Uterus (tissue), 4 donors: ENCODE results near the gene GGTA1. TPM values are rescaled to one million over a fixed set of nuclear protein-coding genes. Genes with fewer than 3 reads are reported as not detected.
A peak's percentile ranks its signal among the peaks of the same experiment; 100 is the strongest.

Experiments used
- DNase-seq, 2 donors: peaks; one replicate each; pipeline ENCODE4 v3.0.0-alpha.2; 2019 to 2020
- H3K27ac ChIP-seq, 2 donors: fragments of 200-600 bp; sonication (generic); 1 replicate in 1 of 2; 2 replicates in 1 of 2; pipeline ENCODE4 v1.5.1; 2016 to 2018
- H3K27me3 ChIP-seq, 2 donors: fragments of 200-600 bp; sonication (generic); one replicate each; pipeline ENCODE4 v1.5.1; 2018 to 2019; ENCODE audit warnings: control low read depth in 1 of 2
- H3K36me3 ChIP-seq, 2 donors: fragments of 200-600 bp; sonication (generic); one replicate each; pipeline ENCODE4 v1.5.1; 2019; ENCODE audit warnings: control low read depth in 1 of 2
- H3K4me1 ChIP-seq, 2 donors: fragments of 200-600 bp; sonication (generic); one replicate each; pipeline ENCODE4 v1.5.1; 2018 to 2019; ENCODE audit warnings: control low read depth in 1 of 2
- H3K4me3 ChIP-seq, 2 donors: fragments of 200-600 bp; sonication (generic); 1 replicate in 1 of 2; 2 replicates in 1 of 2; pipeline ENCODE4 v1.5.1; 2018 to 2019; ENCODE audit warnings: mild to moderate bottlenecking in 1 of 2
- H3K9me3 ChIP-seq, 2 donors: fragments of 200-600 bp; sonication (generic); one replicate each; pipeline ENCODE4 v1.5.1; 2019; ENCODE audit warnings: control low read depth in 1 of 2
- CTCF ChIP-seq, 4 experiments: fragments of 200-600 bp in 2 of 4; fragments of 450-650 bp in 2 of 4; sonication (generic) in 2 of 4; IDR thresholded peaks; one replicate each; pipeline ENCODE4 v1.5.1; 2016 to 2019; ENCODE audit warnings: antibody characterized with exemption in 4 of 4, mild to moderate bottlenecking in 2 of 4, moderate library complexity in 1 of 4
- POLR2A ChIP-seq, 2 donors: fragments of 450-650 bp; IDR thresholded peaks; one replicate each; pipeline ENCODE4 v1.6.1; 2016; ENCODE audit warnings: antibody characterized with exemption in 2 of 2, mild to moderate bottlenecking in 1 of 2, moderate library complexity in 1 of 2
- intact Hi-C: fragments of 100-400 bp; cut with DNase I; formaldehyde crosslinking; loops from one replicate; pipeline ENCODE4 v1.15.1; 2023; ENCODE audit warnings: low total_unique reads
- total RNA-seq, 4 donors: library from RNA; depleted of rRNA in 3 of 4; stranded (reverse); fragments of >200 nt in 3 of 4; gene quantifications; one replicate each; pipeline versions ENCODE4 v1.1.0 to v1.2.4, GENCODE V29; 2014 to 2023
- donor health status: DM: yes; HTN: yes; CAD: no.

The GGTA1 gene
- total RNA-seq = 10 to 100 TPM in 1 of 4 donors, 1 to 10 TPM in 2, under 1 TPM in 1; 0.77 to 16.3 (median 6.0) TPM

- H3K4me1 ChIP-seq = peaks cover 0 to 6% of the 10 kb centered on the region in 2 donors
- H3K36me3 ChIP-seq = no peaks in the 10 kb centered on the region
- TF ChIP-seq POLR2A (IDR thresholded peaks at IDR 0.05) (peak; percentile 7 to 12), CTCF (IDR thresholded peaks at IDR 0.05) (no peak)
- H3K27ac ChIP-seq = peak within 1 kb of the TSS; percentile 62 to 74
- no peaks in the 10 kb centered on the region for H3K9me3 ChIP-seq
- H3K4me3 ChIP-seq = peak within 1 kb of the TSS; percentile 38 to 44
- no peaks in the 10 kb centered on the region for H3K27me3 ChIP-seq
- DNase-seq = peak; percentile 48 to 51
- intact Hi-C loops = no loop called here
Observed at GRCh38 chr9:121499427-121500164, at the start of gene GGTA1. TSS of gene GGTA1 (minus strand) at chr9:121499844. CDS start at chr9:121467922, 31,922 bp downstream.

- no peak for DNase-seq
- Histone ChIP-seq H3K9me3 (no peaks in the 10 kb centered on the region), H3K27ac (no peak overlapping the region), H3K36me3 (no peaks in the 10 kb centered on the region), H3K27me3 (no peaks in the 10 kb centered on the region), H3K4me3 (no peak overlapping the region), H3K4me1 (peaks cover 0 to 11% of the 10 kb centered on the region in 2 donors)
- TF ChIP-seq CTCF (IDR thresholded peaks at IDR 0.05) (no peak), POLR2A (IDR thresholded peaks at IDR 0.05) (no peak)
- intact Hi-C loops = loop anchor here (10.0 kb wide), 1 partner anchor 436 kb away; no protein-coding TSS in a partner anchor
Observed at GRCh38 chr9:121548666-121549065, 49.0 kb upstream of the GGTA1 start.

- Histone ChIP-seq H3K36me3 (no peaks in the 10 kb centered on the region), H3K27me3 (no peaks in the 10 kb centered on the region), H3K4me1 (peaks cover 0 to 9% of the 10 kb centered on the region in 2 donors), H3K9me3 (no peaks in the 10 kb centered on the region), H3K27ac (peak overlapping the region in 1 of 2 donors; percentile 23), H3K4me3 (no peak overlapping the region)
- peak; percentile 95 to 96 for DNase-seq
- TF ChIP-seq CTCF (IDR thresholded peaks at IDR 0.05) (peak; percentile 93 to 98 (median 96)), POLR2A (IDR thresholded peaks at IDR 0.05) (no peak)
- intact Hi-C loops = loop anchor here (10.0 kb wide), 1 partner anchor 439 kb away; no protein-coding TSS in a partner anchor
Observed at GRCh38 chr9:121545875-121546423, 46.3 kb upstream of the GGTA1 start.

GRCh38 chr9:121545150-121545874 lies 45.7 kb upstream of the GGTA1 start:
- Histone ChIP-seq H3K27me3 (no peaks in the 10 kb centered on the region), H3K9me3 (no peaks in the 10 kb centered on the region), H3K36me3 (no peaks in the 10 kb centered on the region), H3K27ac (no peak overlapping the region), H3K4me3 (no peak overlapping the region), H3K4me1 (peaks cover 0 to 5% of the 10 kb centered on the region in 2 donors)
- no peak for DNase-seq
- TF ChIP-seq CTCF (IDR thresholded peaks at IDR 0.05) = no peak
- no peak for TF ChIP-seq POLR2A (IDR thresholded peaks at IDR 0.05)
- intact Hi-C loops = loop anchor here (10.0 kb wide), 1 partner anchor 439 kb away; no protein-coding TSS in a partner anchor
